IMR-90 (cell line): ENCODE results near the gene B9D1. TPM values are rescaled to one million over a fixed set of nuclear protein-coding genes. Genes with fewer than 3 reads are reported as not detected.

Source experiments
- ATAC-seq: fragments of 200-7000 bp; cut with Tn5 transposase; 2 replicates; pipeline ENCODE4 v1.9.1; 2020; ENCODE audit warnings: low read depth, mild to moderate bottlenecking, moderate library complexity
- BruUV-seq: library from RNA; stranded (reverse); fragments of 400-500 nt; replicated peaks from 2 replicates; lab custom pipeline; 2021; lab: Mats Ljungman, UMichigan
- CTCF ChIA-PET: fragments of 300-600 bp; formaldehyde crosslinking; extraction: SDS; loops from one replicate; lab custom pipeline; 2021; ENCODE audit warnings: antibody characterized with exemption; lab: Yijun Ruan, JAX
- POLR2A ChIA-PET: fragments of 300-600 bp; sonication (Branson Sonifier 250); formaldehyde crosslinking; loops from one replicate; lab custom pipeline; 2022; ENCODE audit warnings: antibody characterized with exemption; ENCODE audit not compliant: unreplicated experiment; lab: Charles Lee
- DNase-seq: peaks from one replicate; pipeline ENCODE4 v3.0.0; 2013
- H2AFZ ChIP-seq: replicated peaks from 2 replicates; pipeline ENCODE3; 2013; ENCODE audit warnings: low read length, mild to moderate bottlenecking; ENCODE audit not compliant: poor library complexity
- H2AK5ac ChIP-seq: 2 replicates; pipeline ENCODE4 v1.6.1; 2013; ENCODE audit warnings: low read depth, low read length, inconsistent platforms
- H2AK9ac ChIP-seq: replicated peaks from 2 replicates; pipeline ENCODE3; 2013; ENCODE audit warnings: mild to moderate bottlenecking, low read depth, low read length, moderate library complexity; ENCODE audit not compliant: poor library complexity
- H2BK120ac ChIP-seq: 2 replicates; pipeline ENCODE4 v1.6.1; 2013; ENCODE audit warnings: low read depth, low read length, inconsistent platforms
- H2BK15ac ChIP-seq: 3 replicates; pipeline ENCODE4 v1.6.1; 2013; ENCODE audit warnings: low read depth, low read length, inconsistent platforms
- H2BK20ac ChIP-seq: 2 replicates; pipeline ENCODE4 v1.6.1; 2013; ENCODE audit warnings: low read depth, mild to moderate bottlenecking, inconsistent platforms, low read length, moderate library complexity
- H2BK5ac ChIP-seq: 2 replicates; pipeline ENCODE4 v1.6.1; 2013; ENCODE audit warnings: mild to moderate bottlenecking, low read depth, low read length, inconsistent platforms; ENCODE audit not compliant: poor library complexity, severe bottlenecking
- H3K14ac ChIP-seq: replicated peaks from 2 replicates; pipeline ENCODE4 v1.6.1; 2013; ENCODE audit warnings: low read depth, low read length, inconsistent platforms
- H3K18ac ChIP-seq: 2 replicates; pipeline ENCODE4 v1.6.1; 2013; ENCODE audit warnings: low read depth, low read length, control low read depth
- H3K23ac ChIP-seq: 2 replicates; pipeline ENCODE4 v1.6.1; 2013; ENCODE audit warnings: low read depth, low read length, inconsistent platforms
- H3K27ac ChIP-seq: 2 replicates; pipeline ENCODE4 v1.5.1; 2013; ENCODE audit warnings: mild to moderate bottlenecking, control low read depth, low read length; ENCODE audit not compliant: insufficient read depth
- H3K27me3 ChIP-seq: 2 replicates; pipeline ENCODE4 v1.6.1; 2013; ENCODE audit warnings: low read length; ENCODE audit not compliant: control insufficient read depth, insufficient read depth
- H3K36me3 ChIP-seq: 2 replicates; pipeline ENCODE4 v1.6.1; 2013; ENCODE audit warnings: low read length, mixed read lengths; ENCODE audit not compliant: control insufficient read depth, insufficient read depth
- H3K4ac ChIP-seq: 2 replicates; pipeline ENCODE4 v1.6.1; 2013; ENCODE audit warnings: low read depth, low read length, inconsistent platforms
- H3K4me1 ChIP-seq: 2 replicates; pipeline ENCODE4 v1.6.1; 2013; ENCODE audit warnings: low read length, mixed read lengths; ENCODE audit not compliant: control insufficient read depth, insufficient read depth
- H3K4me2 ChIP-seq: 2 replicates; pipeline ENCODE4 v1.6.1; 2013; ENCODE audit warnings: low read depth, mild to moderate bottlenecking, control low read depth, low read length, moderate library complexity
- H3K4me3 ChIP-seq: 2 replicates; pipeline ENCODE4 v1.5.1; 2013; ENCODE audit warnings: low read depth, mild to moderate bottlenecking, control low read depth, low read length, moderate library complexity; ENCODE audit not compliant: insufficient read depth
- H3K56ac ChIP-seq: 2 replicates; pipeline ENCODE4 v1.6.1; 2013; ENCODE audit warnings: low read length, inconsistent platforms; ENCODE audit not compliant: insufficient read depth; ENCODE audit errors: extremely low read depth
- H3K79me1 ChIP-seq, 2 experiments: 2 replicates each; pipeline ENCODE4 v1.6.1; 2013; ENCODE audit warnings: low read length in 2 of 2, inconsistent platforms in 1 of 2, low read depth in 1 of 2
- H3K9ac ChIP-seq: 2 replicates; pipeline ENCODE4 v1.6.1; 2013; ENCODE audit warnings: low read depth, low read length, control low read depth
- H3K9me1 ChIP-seq: 2 replicates; pipeline ENCODE4 v1.6.1; 2013; ENCODE audit warnings: low read length, inconsistent platforms; ENCODE audit not compliant: insufficient read depth
- H3K9me3 ChIP-seq: 2 replicates; pipeline ENCODE4 v1.6.1; 2013; ENCODE audit warnings: low read length; ENCODE audit not compliant: control insufficient read depth, insufficient read depth
- H4K20me1 ChIP-seq: 2 replicates; pipeline ENCODE4 v1.6.1; 2013; ENCODE audit warnings: low read length, inconsistent platforms; ENCODE audit not compliant: insufficient read depth
- H4K5ac ChIP-seq: 2 replicates; pipeline ENCODE4 v1.6.1; 2013; ENCODE audit warnings: mild to moderate bottlenecking, low read depth, low read length, control low read depth
- H4K8ac ChIP-seq, 2 experiments: 2 replicates each; pipeline ENCODE4 v1.6.1; 2013; ENCODE audit warnings: low read depth in 2 of 2, low read length in 2 of 2, control low read depth in 1 of 2, inconsistent platforms in 1 of 2
- H4K91ac ChIP-seq: 2 replicates; pipeline ENCODE4 v1.6.1; 2013; ENCODE audit warnings: low read depth, low read length, inconsistent platforms; ENCODE audit not compliant: insufficient read depth
- BHLHE40 ChIP-seq: fragments of 150-350 bp; IDR thresholded peaks from 2 replicates; pipeline ENCODE4 v1.6.1; 2016; ENCODE audit warnings: mild to moderate bottlenecking, low read depth, low read length
- CHD1 ChIP-seq: IDR thresholded peaks from 2 replicates; pipeline ENCODE4 v1.6.1; 2012; ENCODE audit warnings: low read depth, low read length, improper control_type of control experiment
- CTCF ChIP-seq: conservative IDR thresholded peaks from 2 replicates; pipeline ENCODE4 v1.5.1; 2012; ENCODE audit warnings: mild to moderate bottlenecking, low read depth, low read length, improper control_type of control experiment
- FOS ChIP-seq: fragments of 150-350 bp; IDR thresholded peaks from 2 replicates; pipeline ENCODE4 v1.6.1; 2016; ENCODE audit warnings: low read depth, low read length
- MAZ ChIP-seq: IDR thresholded peaks from 2 replicates; pipeline ENCODE4 v1.6.1; 2012; ENCODE audit warnings: low read depth, mild to moderate bottlenecking, low read length, improper control_type of control experiment, moderate library complexity, borderline replicate concordance
- RAD21 ChIP-seq: IDR thresholded peaks from 2 replicates; pipeline ENCODE4 v1.6.1; 2012; ENCODE audit warnings: low read length, improper control_type of control experiment
- SMC3 ChIP-seq: fragments of 150-350 bp; IDR thresholded peaks from 2 replicates; pipeline ENCODE4 v1.6.1; 2016; ENCODE audit warnings: low read depth, mild to moderate bottlenecking, antibody characterized with exemption, low read length, moderate library complexity
- WGBS, 2 experiments: methylation state at CpG; one replicate each; pipeline versions ENCODE4 v1.1.5 to v1.1.7; 2013; ENCODE audit warnings: missing lambda C conversion rate in 2 of 2; ENCODE audit not compliant: insufficient read length in 1 of 2; ENCODE audit errors: extremely low coverage in 2 of 2; 5-methylcytosine and 5-hydroxymethylcytosine counted together
- dilution Hi-C: fragments of 300-500 bp; cut with HindIII; formaldehyde crosslinking; loops from one replicate; pipeline ENCODE4 v1.14.3; 2018; ENCODE audit warnings: low sequenced_read_pairs; ENCODE audit not compliant: unreplicated experiment
- in situ Hi-C: fragments of 300-500 bp; cut with MboI; formaldehyde crosslinking; loops from 3 replicates; pipeline ENCODE4 v1.14.3; 2019; ENCODE audit warnings: low sequenced_read_pairs, inconsistent platforms, mixed read lengths
- intact Hi-C: fragments of 100-400 bp; cut with micrococcal nuclease; formaldehyde crosslinking; loops from 2 replicates; pipeline ENCODE4 v1.10.0; 2022
- polyA plus RNA-seq, 3 experiments: library from polyadenylated mRNA; depleted of rRNA; stranded (reverse); fragments of >200 nt; gene quantifications; 2 replicates each; pipeline ENCODE4 v1.2.3, GENCODE V29; 2012; ENCODE audit warnings: low replicate concordance in 1 of 3
- total RNA-seq: library from RNA; depleted of rRNA; stranded (reverse); fragments of >200 nt; gene quantifications from 2 replicates; pipeline ENCODE4 v1.2.3, GENCODE V29; 2012

The B9D1 gene
- total and polyA plus RNA-seq, 2 of the 4 experiments (the other 2 are of a cell fraction) = 42.5 to 43.8 TPM

DNA sequence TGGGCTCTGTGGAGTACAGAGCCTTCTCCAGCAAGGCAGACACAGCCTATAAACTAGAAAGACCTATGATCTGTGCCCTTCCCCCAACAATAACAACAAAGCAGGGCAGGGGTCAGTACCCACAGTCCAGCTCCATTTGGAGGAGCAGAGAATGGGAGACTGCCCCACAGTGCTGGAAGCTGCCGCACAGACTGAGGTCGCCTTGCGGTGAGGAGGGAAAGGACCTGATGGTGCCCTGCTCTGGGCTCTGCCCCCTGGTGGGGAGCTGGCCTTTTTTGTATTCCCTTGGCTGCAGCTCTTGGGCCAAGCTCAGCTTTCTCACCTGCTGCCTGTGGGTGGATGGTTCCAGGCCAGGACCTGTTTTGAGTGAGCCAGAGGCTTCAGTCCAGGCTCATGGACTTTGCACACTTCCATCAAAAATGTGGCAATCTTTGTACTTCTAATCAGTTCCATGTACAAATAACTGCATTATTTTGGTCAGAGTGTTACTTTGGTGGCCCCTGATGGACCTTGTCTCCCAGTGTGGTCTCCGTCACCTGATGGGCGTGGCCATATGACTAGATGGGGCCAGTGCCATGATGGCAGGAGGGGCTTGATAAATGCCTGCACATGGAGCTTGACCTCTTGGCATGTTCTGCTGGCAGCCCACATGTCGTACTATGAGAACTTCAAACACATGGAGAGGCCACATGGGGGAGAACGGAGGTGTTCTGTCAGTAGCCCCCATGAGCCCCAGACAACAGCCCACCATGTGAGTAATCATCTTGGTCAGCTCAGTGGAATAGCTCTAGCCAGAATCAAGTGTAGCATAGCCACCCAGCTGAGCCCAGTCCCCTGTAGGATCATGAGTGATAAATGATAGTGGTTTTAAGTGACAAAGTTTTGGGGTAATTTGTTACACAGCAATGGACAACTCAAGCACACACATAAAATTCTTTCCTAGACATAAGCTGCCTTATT is 24.2 kb downstream of the B9D1 start:
- intact Hi-C loops = no loop called here
- CTCF ChIA-PET = no interaction called here

More for the DNA sequence above, 24.2 kb downstream of the B9D1 start:
- H3K9me3 ChIP-seq = no peaks in the 10 kb centered on the region
- no peak overlapping the region for H4K91ac ChIP-seq
- no peak overlapping the region for H3K4me3 ChIP-seq
- peaks cover 21% of the 10 kb centered on the region for H3K9me1 ChIP-seq
- no peak overlapping the region for H2BK20ac ChIP-seq
- WGBS, 2 experiments = 100% methylated on average over 1 of the region's 7 CpGs; no CpG with 5 or more reads in 1 of the 2 experiments
- TF ChIP-seq CTCF = peak; percentile 40; the same call in 1 of the 2 replicates
- peak; percentile 40 for TF ChIP-seq SMC3
- no peak for TF ChIP-seq MAZ
- TF ChIP-seq BHLHE40 = no peak
- no peak for TF ChIP-seq CHD1
- no peak for TF ChIP-seq FOS
- peak; percentile 41 for TF ChIP-seq RAD21
- H3K27ac ChIP-seq = no peak overlapping the region
- H3K4me2 ChIP-seq = no peak overlapping the region
- H4K20me1 ChIP-seq = peaks cover 3% of the 10 kb centered on the region; the same call in 1 of the 2 replicates
- peaks cover 10% of the 10 kb centered on the region for H3K4me1 ChIP-seq
- peaks cover 14% of the 10 kb centered on the region; the same call in 1 of the 2 replicates for H3K36me3 ChIP-seq
- H3K56ac ChIP-seq = no peak overlapping the region
- H3K14ac ChIP-seq = no peak overlapping the region
- H2AK5ac ChIP-seq = no peak overlapping the region
- H4K5ac ChIP-seq = no peak overlapping the region; the same call in 1 of the 2 replicates
- H2BK120ac ChIP-seq = no peak overlapping the region
- no peak overlapping the region for H2AFZ ChIP-seq
- H2AK9ac ChIP-seq = no peak overlapping the region
- H2BK15ac ChIP-seq = no peak overlapping the region
- no peaks in the 10 kb centered on the region for H3K27me3 ChIP-seq
- H4K8ac ChIP-seq = no peak overlapping the region
- H2BK5ac ChIP-seq = no peak overlapping the region
- dilution Hi-C loops = no loop called here
- ATAC-seq = no peak
- POLR2A ChIA-PET = no interaction called here
- H3K9ac ChIP-seq = no peak overlapping the region
- in situ Hi-C loops = no loop called here
- no peak overlapping the region for H3K18ac ChIP-seq
- no TSS peak for BruUV-seq
- no peak overlapping the region for H3K23ac ChIP-seq
- no peak overlapping the region for H3K4ac ChIP-seq
- peak; percentile 13 for DNase-seq
- peaks cover 0 to 8% of the 10 kb centered on the region in 2 experiments; a peak in 2 of 4 replicates for H3K79me1 ChIP-seq
